ENCODE data around the gene MSANTD1.

GRCh38 chr4:3228881-3229280 lies 20.1 kb upstream of the MSANTD1 start:
- TF ChIP-seq CTCF (IDR thresholded peaks at IDR 0.05) (no peak), EZH2 (IDR thresholded peaks at IDR 0.05; ENCODE audit: borderline replicate concordance, insufficient read depth, low read depth, low read length, poor library complexity, severe bottlenecking) (no peak)

Measured in B cell (primary cell).